HEK293 (cell line): ENCODE results near the gene ELL2.

Experiments
- CTCF ChIA-PET: fragments of 350-600 bp; formaldehyde crosslinking; extraction: SDS; loops from one replicate; lab custom pipeline; 2021; ENCODE audit warnings: antibody characterized with exemption; lab: Yijun Ruan, JAX
- POLR2A ChIA-PET: fragments of 300-600 bp; formaldehyde crosslinking; extraction: SDS; loops from one replicate; lab custom pipeline; 2020; ENCODE audit warnings: antibody characterized with exemption, inconsistent platforms; lab: Yijun Ruan, JAX
- H3K27ac ChIP-seq: fragments of 200-500 bp; sonication (Bioruptor generic); 2 replicates; pipeline ENCODE4 v1.5.1; 2014; ENCODE audit warnings: low read depth, low read length, control low read depth, inconsistent platforms; ENCODE audit errors: extremely low read depth
- H3K36me3 ChIP-seq, 2 experiments: fragments of 200-500 bp in 1 of 2; sonication (Bioruptor generic) in 1 of 2; 1 replicate in 1 of 2; 2 replicates in 1 of 2; pipeline ENCODE4 v1.5.1; 2014 to 2017; ENCODE audit warnings: inconsistent platforms in 2 of 2, low read length in 2 of 2; ENCODE audit not compliant: control insufficient read depth in 2 of 2, insufficient read depth in 1 of 2
- H3K4me1 ChIP-seq: fragments of 200-500 bp; sonication (Bioruptor generic); 2 replicates; pipeline ENCODE4 v1.5.1; 2014; ENCODE audit warnings: mild to moderate bottlenecking, low read length, inconsistent platforms; ENCODE audit not compliant: control insufficient read depth, insufficient read depth
- H3K4me3 ChIP-seq: 2 replicates; pipeline ENCODE4 v1.5.1; 2011; ENCODE audit warnings: low read depth, mild to moderate bottlenecking, control low read depth, low read length, moderate library complexity
- H3K9me3 ChIP-seq: fragments of 200-500 bp; sonication (Bioruptor generic); 2 replicates; pipeline ENCODE4 v1.5.1; 2014; ENCODE audit warnings: low read depth, low read length, inconsistent platforms; ENCODE audit not compliant: control insufficient read depth, insufficient read depth
- MZF1 ChIP-seq: fragments of 450-650 bp; formaldehyde crosslinking; IDR thresholded peaks from 2 replicates; pipeline ENCODE4 v1.5.1; 2017; ENCODE audit warnings: missing biosample characterization, missing genetic modification characterization, borderline replicate concordance
- RBAK ChIP-seq: fragments of 450-650 bp; formaldehyde crosslinking; IDR thresholded peaks from 2 replicates; pipeline ENCODE4 v1.5.1; 2016; ENCODE audit warnings: missing biosample characterization, missing genetic modification characterization
- SP7 ChIP-seq: fragments of 450-650 bp; formaldehyde crosslinking; IDR thresholded peaks from 2 replicates; pipeline ENCODE4 v1.5.1; 2016; ENCODE audit warnings: missing biosample characterization, missing genetic modification characterization
- ZNF114 ChIP-seq: fragments of 450-650 bp; formaldehyde crosslinking; IDR thresholded peaks from 2 replicates; pipeline ENCODE4 v1.5.0; 2017; ENCODE audit warnings: missing biosample characterization, missing genetic modification characterization
- ZNF37A ChIP-seq: fragments of 450-650 bp; IDR thresholded peaks from 2 replicates; pipeline ENCODE4 v1.5.1; 2018; ENCODE audit warnings: missing biosample characterization, missing genetic modification characterization
- ZNF596 ChIP-seq: fragments of 450-650 bp; IDR thresholded peaks from 2 replicates; pipeline ENCODE4 v1.5.0; 2018; ENCODE audit warnings: missing biosample characterization, mild to moderate bottlenecking, missing genetic modification characterization, moderate library complexity
- ZNF624 ChIP-seq: fragments of 450-650 bp; formaldehyde crosslinking; IDR thresholded peaks from 2 replicates; pipeline ENCODE4 v1.5.1; 2017; ENCODE audit warnings: missing biosample characterization, missing genetic modification characterization
- ZNF768 ChIP-seq: fragments of 450-650 bp; formaldehyde crosslinking; IDR thresholded peaks from 2 replicates; pipeline ENCODE4 v1.5.1; 2018; ENCODE audit warnings: missing biosample characterization, mild to moderate bottlenecking, missing genetic modification characterization
- TF ChIP-seq, protein P1 (sequence below): fragments of 450-650 bp; formaldehyde crosslinking; IDR thresholded peaks from 2 replicates; pipeline ENCODE4 v1.5.1; 2017; ENCODE audit warnings: missing biosample characterization, mild to moderate bottlenecking, missing genetic modification characterization, moderate library complexity
- TF ChIP-seq, protein P2 (sequence below): sonication (generic); formaldehyde crosslinking; IDR thresholded peaks from 2 replicates; pipeline ENCODE4 v1.8.1; 2022; ENCODE audit warnings: mild to moderate bottlenecking, moderate library complexity, missing genetic modification reagents
- TF ChIP-seq, protein P3 (sequence below): fragments of 450-650 bp; formaldehyde crosslinking; IDR thresholded peaks from 2 replicates; pipeline ENCODE4 v1.5.1; 2016; ENCODE audit warnings: missing biosample characterization, missing genetic modification characterization
- TF ChIP-seq, protein P4 (sequence below): fragments of 450-650 bp; formaldehyde crosslinking; IDR thresholded peaks from 2 replicates; pipeline ENCODE4 v1.5.1; 2016; ENCODE audit warnings: missing biosample characterization, missing genetic modification characterization, borderline replicate concordance
- TF ChIP-seq, protein P5 (sequence below): fragments of 450-650 bp; formaldehyde crosslinking; IDR thresholded peaks from 2 replicates; pipeline ENCODE4 v1.5.1; 2017; ENCODE audit warnings: missing biosample characterization, missing genetic modification characterization

Gene ELL2

DNA sequence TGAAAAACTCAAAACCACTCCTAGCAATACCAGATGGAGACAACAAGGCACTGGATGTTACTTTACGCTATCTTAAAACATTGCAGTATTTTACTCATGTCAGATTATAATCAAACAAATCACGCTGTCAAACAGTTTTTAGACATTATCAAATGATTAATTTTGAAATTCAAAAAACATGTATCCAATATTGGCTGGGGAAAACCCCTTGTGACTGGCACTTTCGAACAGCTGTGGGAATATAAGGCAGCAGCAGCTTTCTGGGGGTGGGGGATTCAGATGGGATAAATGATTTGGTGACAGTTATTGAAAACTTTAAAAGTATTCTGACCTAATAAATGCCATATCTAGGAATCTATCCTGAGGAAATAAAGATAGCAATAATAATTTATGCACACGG lies 28.7 kb downstream of the ELL2 start:
- TF ChIP-seq, protein P1, sequence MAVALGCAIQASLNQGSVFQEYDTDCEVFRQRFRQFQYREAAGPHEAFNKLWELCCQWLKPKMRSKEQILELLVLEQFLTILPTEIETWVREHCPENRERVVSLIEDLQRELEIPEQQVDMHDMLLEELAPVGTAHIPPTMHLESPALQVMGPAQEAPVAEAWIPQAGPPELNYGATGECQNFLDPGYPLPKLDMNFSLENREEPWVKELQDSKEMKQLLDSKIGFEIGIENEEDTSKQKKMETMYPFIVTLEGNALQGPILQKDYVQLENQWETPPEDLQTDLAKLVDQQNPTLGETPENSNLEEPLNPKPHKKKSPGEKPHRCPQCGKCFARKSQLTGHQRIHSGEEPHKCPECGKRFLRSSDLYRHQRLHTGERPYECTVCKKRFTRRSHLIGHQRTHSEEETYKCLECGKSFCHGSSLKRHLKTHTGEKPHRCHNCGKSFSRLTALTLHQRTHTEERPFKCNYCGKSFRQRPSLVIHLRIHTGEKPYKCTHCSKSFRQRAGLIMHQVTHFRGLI (tag by site-specific recombination) = no peak
- TF ChIP-seq SP7 (tag by site-specific recombination) (no peak), ZNF114 (tag by site-specific recombination) (no peak)
- TF ChIP-seq, protein P2, sequence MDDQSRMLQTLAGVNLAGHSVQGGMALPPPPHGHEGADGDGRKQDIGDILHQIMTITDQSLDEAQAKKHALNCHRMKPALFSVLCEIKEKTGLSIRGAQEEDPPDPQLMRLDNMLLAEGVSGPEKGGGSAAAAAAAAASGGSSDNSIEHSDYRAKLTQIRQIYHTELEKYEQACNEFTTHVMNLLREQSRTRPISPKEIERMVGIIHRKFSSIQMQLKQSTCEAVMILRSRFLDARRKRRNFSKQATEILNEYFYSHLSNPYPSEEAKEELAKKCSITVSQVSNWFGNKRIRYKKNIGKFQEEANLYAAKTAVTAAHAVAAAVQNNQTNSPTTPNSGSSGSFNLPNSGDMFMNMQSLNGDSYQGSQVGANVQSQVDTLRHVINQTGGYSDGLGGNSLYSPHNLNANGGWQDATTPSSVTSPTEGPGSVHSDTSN (CRISPR knock-in tag) = no peak
- TF ChIP-seq, protein P3, sequence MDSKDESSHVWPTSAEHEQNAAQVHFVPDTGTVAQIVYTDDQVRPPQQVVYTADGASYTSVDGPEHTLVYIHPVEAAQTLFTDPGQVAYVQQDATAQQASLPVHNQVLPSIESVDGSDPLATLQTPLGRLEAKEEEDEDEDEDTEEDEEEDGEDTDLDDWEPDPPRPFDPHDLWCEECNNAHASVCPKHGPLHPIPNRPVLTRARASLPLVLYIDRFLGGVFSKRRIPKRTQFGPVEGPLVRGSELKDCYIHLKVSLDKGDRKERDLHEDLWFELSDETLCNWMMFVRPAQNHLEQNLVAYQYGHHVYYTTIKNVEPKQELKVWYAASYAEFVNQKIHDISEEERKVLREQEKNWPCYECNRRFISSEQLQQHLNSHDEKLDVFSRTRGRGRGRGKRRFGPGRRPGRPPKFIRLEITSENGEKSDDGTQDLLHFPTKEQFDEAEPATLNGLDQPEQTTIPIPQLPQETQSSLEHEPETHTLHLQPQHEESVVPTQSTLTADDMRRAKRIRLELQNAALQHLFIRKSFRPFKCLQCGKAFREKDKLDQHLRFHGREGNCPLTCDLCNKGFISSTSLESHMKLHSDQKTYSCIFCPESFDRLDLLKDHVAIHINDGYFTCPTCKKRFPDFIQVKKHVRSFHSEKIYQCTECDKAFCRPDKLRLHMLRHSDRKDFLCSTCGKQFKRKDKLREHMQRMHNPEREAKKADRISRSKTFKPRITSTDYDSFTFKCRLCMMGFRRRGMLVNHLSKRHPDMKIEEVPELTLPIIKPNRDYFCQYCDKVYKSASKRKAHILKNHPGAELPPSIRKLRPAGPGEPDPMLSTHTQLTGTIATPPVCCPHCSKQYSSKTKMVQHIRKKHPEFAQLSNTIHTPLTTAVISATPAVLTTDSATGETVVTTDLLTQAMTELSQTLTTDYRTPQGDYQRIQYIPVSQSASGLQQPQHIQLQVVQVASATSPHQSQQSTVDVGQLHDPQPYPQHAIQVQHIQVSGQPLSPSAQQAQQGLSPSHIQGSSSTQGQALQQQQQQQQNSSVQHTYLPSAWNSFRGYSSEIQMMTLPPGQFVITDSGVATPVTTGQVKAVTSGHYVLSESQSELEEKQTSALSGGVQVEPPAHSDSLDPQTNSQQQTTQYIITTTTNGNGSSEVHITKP (tag by site-specific recombination) = no peak
- Histone ChIP-seq H3K4me1 (peaks cover 19% of the 10 kb centered on the region), H3K36me3 (no peaks in the 10 kb centered on the region), H3K27ac (no peak overlapping the region), H3K9me3 (no peaks in the 10 kb centered on the region), H3K4me3 (no peak overlapping the region)
- ChIA-PET POLR2A (no interaction called here), CTCF (interaction anchor here (0.7 kb wide), 1 partner anchor 9 kb away, joined by 3 read pairs; no protein-coding TSS in a partner anchor)

DNA sequence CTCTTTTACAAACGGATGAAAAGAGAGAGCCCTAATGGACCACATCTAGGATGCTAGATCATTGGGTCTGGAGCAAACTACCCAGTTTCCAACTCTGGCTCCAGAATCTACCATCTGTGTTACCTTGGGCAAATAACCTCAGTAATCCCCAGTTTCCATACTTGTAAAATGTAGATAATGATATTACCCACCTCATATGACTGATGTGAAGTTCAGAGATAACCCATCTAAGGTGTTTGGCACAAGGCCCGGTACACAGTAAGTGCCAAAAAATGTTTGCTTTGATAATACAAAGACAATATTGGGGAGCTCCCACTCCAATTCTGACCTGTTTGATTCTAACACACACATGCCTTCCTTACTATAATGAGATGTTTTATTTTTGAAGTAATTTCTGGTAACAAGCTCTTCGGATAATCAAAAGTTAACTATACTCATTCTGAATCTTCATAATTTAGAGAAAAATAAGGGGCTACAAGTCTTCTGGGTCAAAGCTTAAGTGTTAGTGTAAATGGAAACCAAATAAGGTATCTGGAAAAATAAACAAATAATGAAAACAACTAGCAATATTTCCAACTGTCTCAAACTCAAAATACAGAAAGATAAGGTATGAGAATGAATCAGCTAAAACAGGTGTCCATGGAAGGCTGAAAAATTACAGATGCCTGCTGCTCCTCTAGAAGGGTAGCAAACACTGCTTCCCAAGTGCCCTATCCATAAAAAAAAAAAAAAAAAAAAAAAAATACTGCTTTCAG lies 30.4 kb downstream of the ELL2 start:
- no peaks in the 10 kb centered on the region for H3K9me3 ChIP-seq
- H3K36me3 ChIP-seq = no peaks in the 10 kb centered on the region
- TF ChIP-seq, protein P4, sequence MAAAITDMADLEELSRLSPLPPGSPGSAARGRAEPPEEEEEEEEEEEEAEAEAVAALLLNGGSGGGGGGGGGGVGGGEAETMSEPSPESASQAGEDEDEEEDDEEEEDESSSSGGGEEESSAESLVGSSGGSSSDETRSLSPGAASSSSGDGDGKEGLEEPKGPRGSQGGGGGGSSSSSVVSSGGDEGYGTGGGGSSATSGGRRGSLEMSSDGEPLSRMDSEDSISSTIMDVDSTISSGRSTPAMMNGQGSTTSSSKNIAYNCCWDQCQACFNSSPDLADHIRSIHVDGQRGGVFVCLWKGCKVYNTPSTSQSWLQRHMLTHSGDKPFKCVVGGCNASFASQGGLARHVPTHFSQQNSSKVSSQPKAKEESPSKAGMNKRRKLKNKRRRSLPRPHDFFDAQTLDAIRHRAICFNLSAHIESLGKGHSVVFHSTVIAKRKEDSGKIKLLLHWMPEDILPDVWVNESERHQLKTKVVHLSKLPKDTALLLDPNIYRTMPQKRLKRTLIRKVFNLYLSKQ (tag by site-specific recombination) = no peak
- TF ChIP-seq, protein P3 (tag by site-specific recombination) = peak; percentile 65
- no peak for TF ChIP-seq RBAK (tag by site-specific recombination)
- TF ChIP-seq ZNF768 (tag by site-specific recombination) = no peak
- no peak for TF ChIP-seq ZNF37A (tag by site-specific recombination)
- TF ChIP-seq, protein P5, sequence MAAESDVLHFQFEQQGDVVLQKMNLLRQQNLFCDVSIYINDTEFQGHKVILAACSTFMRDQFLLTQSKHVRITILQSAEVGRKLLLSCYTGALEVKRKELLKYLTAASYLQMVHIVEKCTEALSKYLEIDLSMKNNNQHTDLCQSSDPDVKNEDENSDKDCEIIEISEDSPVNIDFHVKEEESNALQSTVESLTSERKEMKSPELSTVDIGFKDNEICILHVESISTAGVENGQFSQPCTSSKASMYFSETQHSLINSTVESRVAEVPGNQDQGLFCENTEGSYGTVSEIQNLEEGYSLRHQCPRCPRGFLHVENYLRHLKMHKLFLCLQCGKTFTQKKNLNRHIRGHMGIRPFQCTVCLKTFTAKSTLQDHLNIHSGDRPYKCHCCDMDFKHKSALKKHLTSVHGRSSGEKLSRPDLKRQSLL = 0 out of 2 replicates have a peak, but pooled peaks have one; percentile 31
- 0 out of 2 replicates have a peak, but pooled peaks have one; percentile 24 for TF ChIP-seq MZF1 (tag by site-specific recombination)
- 0 out of 2 replicates have a peak, but pooled peaks have one; percentile 25 for TF ChIP-seq ZNF596 (tag by site-specific recombination)
- no peak for TF ChIP-seq ZNF624 (tag by site-specific recombination)
- POLR2A ChIA-PET = interaction anchor here (0.6 to 0.7 kb wide), 2 partner anchors 12 to 376 kb away, joined by 4 to 6 read pairs; partner anchors contain the start of gene ARSK
- no peak overlapping the region for H3K27ac ChIP-seq
- H3K4me1 ChIP-seq = peaks cover 19% of the 10 kb centered on the region
- CTCF ChIA-PET = interaction anchor here (0.5 kb wide), 1 partner anchor 146 kb away, joined by 5 read pairs; no protein-coding TSS in a partner anchor
- H3K4me3 ChIP-seq = no peak overlapping the region
